Body of pancreas (tissue), 4 donors: ENCODE measurements around the gene MDM1. TPM values are rescaled to one million over a fixed set of nuclear protein-coding genes. Genes with fewer than 3 reads are reported as not detected.

ENCODE experiments used
- ATAC-seq: fragments of 150-250 bp; one replicate; pipeline ENCODE4 v1.9.1; 2016
- DNase-seq, 4 donors: peaks; one replicate each; pipeline ENCODE4 v3.0.0-alpha.2; 2019
- H3K27ac ChIP-seq, 4 donors: fragments of 200-600 bp; sonication (generic); 1 replicate in 3 of 4; 2 replicates in 1 of 4; pipeline versions ENCODE4 v1.5.1 to v1.6.1; 2016 to 2019; ENCODE audit warnings: mild to moderate bottlenecking in 1 of 4, mixed read lengths in 1 of 4, moderate library complexity in 1 of 4
- H3K27me3 ChIP-seq, 2 donors: fragments of 200-600 bp; sonication (generic); one replicate each; pipeline ENCODE4 v1.6.0; 2016; ENCODE audit warnings: mild to moderate bottlenecking in 1 of 2
- H3K36me3 ChIP-seq, 2 donors: fragments of 200-600 bp; sonication (generic); replicated peaks in 1 of 2; 2 replicates each; pipeline ENCODE4 v1.5.1; 2016; ENCODE audit warnings: low read depth in 2 of 2; ENCODE audit not compliant: insufficient read depth in 1 of 2
- H3K4me1 ChIP-seq: fragments of 200-600 bp; sonication (generic); one replicate; pipeline ENCODE4 v1.6.0; 2016
- H3K4me3 ChIP-seq, 2 donors: fragments of 200-600 bp; sonication (generic); 1 replicate in 1 of 2; 2 replicates in 1 of 2; pipeline ENCODE4 v1.5.1; 2016 to 2019
- H3K9me3 ChIP-seq, 3 donors: fragments of 200-600 bp; sonication (generic); 1 replicate in 2 of 3; 2 replicates in 1 of 3; pipeline ENCODE4 v1.5.1; 2016
- POLR2A ChIP-seq, 3 donors: fragments of 450-650 bp; IDR thresholded peaks; one replicate each; pipeline ENCODE4 v1.6.1; 2016; ENCODE audit warnings: antibody characterized with exemption in 3 of 3, mild to moderate bottlenecking in 2 of 3
- WGBS, 2 donors: methylation state at CpG; one replicate each; pipeline ENCODE4 v1.1.5; 2017; 5-methylcytosine and 5-hydroxymethylcytosine counted together
- intact Hi-C: fragments of 100-400 bp; cut with DNase I; formaldehyde crosslinking; loops from one replicate; pipeline ENCODE4 v1.15.1; 2023
- total RNA-seq, 2 donors: library from RNA; depleted of rRNA; stranded (reverse); fragments of >200 nt; gene quantifications; one replicate each; pipeline ENCODE4 v1.1.0, GENCODE V29; 2016
- TF ChIP-seq, protein P1 (sequence below), 7 experiments: fragments of 450-650 bp in 4 of 7; fragments of 200-600 bp in 3 of 7; sonication (generic) in 3 of 7; IDR thresholded peaks; one replicate each; pipeline ENCODE4 v1.5.1; 2016 to 2019; ENCODE audit warnings: antibody characterized with exemption in 7 of 7

Gene MDM1
- total RNA-seq, 2 donors from 2014 or later: 6.0 to 10.9 TPM

DNA sequence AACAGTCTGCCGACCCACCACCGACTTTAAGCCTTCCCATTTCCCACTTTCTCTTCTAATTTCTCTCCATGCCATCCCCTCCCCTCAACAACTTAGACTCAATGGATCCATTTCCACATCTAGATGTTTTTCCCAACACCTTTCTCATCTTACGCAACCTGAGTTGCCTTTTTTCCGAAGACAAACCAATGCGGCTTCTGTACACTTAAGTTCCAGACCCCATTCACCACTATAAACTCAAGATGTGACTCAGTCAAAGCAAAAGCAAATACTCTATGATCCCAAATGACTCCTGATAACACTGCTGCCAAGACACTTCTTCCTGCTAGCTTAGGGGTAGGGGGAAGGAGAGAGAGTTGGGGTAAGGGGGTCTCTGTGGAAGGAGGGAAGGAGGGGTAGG lies 80.1 kb downstream of the MDM1 start:
- Histone ChIP-seq H3K36me3 (no peaks in the 10 kb centered on the region), H3K4me1 (no peaks in the 10 kb centered on the region), H3K27me3 (no peaks in the 10 kb centered on the region), H3K4me3 (no peak overlapping the region), H3K27ac (no peak overlapping the region), H3K9me3 (no peaks in the 10 kb centered on the region)
- ATAC-seq: no peak
- DNase-seq: no peak
- 92% methylated on average over 5 of the region's 5 CpGs for WGBS, 2 donors
- intact Hi-C loops: no loop called here
- TF ChIP-seq POLR2A (IDR thresholded peaks at IDR 0.05): no peak
- TF ChIP-seq, protein P1, sequence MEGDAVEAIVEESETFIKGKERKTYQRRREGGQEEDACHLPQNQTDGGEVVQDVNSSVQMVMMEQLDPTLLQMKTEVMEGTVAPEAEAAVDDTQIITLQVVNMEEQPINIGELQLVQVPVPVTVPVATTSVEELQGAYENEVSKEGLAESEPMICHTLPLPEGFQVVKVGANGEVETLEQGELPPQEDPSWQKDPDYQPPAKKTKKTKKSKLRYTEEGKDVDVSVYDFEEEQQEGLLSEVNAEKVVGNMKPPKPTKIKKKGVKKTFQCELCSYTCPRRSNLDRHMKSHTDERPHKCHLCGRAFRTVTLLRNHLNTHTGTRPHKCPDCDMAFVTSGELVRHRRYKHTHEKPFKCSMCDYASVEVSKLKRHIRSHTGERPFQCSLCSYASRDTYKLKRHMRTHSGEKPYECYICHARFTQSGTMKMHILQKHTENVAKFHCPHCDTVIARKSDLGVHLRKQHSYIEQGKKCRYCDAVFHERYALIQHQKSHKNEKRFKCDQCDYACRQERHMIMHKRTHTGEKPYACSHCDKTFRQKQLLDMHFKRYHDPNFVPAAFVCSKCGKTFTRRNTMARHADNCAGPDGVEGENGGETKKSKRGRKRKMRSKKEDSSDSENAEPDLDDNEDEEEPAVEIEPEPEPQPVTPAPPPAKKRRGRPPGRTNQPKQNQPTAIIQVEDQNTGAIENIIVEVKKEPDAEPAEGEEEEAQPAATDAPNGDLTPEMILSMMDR (IDR thresholded peaks at IDR 0.05): no peak

DNA sequence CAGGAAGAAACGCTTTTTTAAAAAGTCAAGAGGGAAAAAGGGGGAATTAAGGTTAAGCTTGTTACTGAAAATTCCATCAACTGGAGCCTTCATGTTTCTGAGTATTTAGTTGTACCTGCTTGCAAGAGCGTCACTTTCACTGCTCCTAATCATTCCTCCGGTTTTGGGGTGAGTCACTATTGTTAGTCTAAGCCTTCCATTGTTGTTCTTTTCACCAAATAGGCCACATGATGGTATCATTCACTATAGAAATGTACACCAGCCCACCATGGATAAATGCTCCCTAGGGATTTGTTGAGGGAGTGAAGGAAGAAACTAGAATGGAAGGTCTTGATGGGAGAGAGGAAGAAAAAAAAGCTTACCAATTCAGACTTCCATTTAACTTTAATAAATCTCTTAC lies 81.7 kb downstream of the MDM1 start:
- Histone ChIP-seq H3K27me3 (no peaks in the 10 kb centered on the region), H3K9me3 (no peaks in the 10 kb centered on the region), H3K4me1 (peaks cover 2% of the 10 kb centered on the region), H3K27ac (no peak overlapping the region), H3K4me3 (no peak overlapping the region), H3K36me3 (no peaks in the 10 kb centered on the region)
- ATAC-seq (no peak), DNase-seq (no peak)
- TF ChIP-seq, protein P1 (IDR thresholded peaks at IDR 0.05): no peak
- TF ChIP-seq POLR2A (IDR thresholded peaks at IDR 0.05): no peak
- intact Hi-C loops: no loop called here
- 64 to 77% methylated on average over 3 of the region's 3 CpGs for WGBS, 2 donors

DNA sequence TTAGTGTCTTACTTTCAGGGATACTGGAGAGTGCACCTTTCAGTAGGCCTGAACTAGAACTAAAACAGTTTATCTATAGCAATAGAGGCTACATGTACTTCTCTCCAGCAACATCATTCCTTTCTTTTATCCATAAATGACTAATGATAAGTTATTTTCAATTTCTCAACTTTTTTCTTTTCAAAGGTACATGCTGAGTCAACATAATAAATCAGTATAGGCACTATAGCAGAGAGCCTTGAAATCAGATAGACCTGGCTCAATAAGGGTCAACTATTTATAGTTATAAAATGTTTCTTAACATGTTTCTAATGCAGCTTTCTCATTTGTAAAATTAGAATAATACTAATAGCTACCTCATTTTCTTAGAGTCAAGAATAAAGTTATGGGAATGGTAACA lies 84.4 kb downstream of the MDM1 start:
- no peaks in the 10 kb centered on the region for H3K36me3 ChIP-seq
- no peak for DNase-seq
- H3K9me3 ChIP-seq: no peaks in the 10 kb centered on the region
- no peak overlapping the region for H3K27ac ChIP-seq
- TF ChIP-seq, protein P1 (IDR thresholded peaks at IDR 0.05): no peak
- no peak for TF ChIP-seq POLR2A (IDR thresholded peaks at IDR 0.05)
- no peak overlapping the region for H3K4me3 ChIP-seq
- H3K4me1 ChIP-seq: peaks cover 6% of the 10 kb centered on the region
- ATAC-seq: no peak
- H3K27me3 ChIP-seq: no peaks in the 10 kb centered on the region
- intact Hi-C loops: no loop called here

DNA sequence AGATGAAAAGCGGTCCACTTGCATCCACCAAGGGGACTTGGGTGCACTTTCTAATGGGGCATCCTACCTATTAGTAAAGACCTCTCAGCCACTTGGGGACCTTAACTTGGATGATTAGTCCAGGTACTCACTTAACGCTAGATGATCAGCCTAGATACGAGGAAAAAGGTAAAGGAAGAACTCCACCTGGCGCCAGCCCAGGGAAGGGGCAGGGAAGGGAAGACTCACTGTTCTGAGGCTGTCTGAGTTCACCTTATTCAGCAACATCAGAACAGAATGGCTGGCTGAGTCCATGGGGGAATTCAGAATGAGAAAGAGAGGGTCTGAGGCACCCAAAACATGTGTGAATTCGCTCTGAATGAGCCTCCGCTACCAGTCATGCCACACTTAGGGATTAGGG lies 85.8 kb downstream of the MDM1 start:
- DNase-seq: no peak
- TF ChIP-seq POLR2A (IDR thresholded peaks at IDR 0.05): no peak
- TF ChIP-seq, protein P1 (IDR thresholded peaks at IDR 0.05): no peak
- intact Hi-C loops: no loop called here
- H3K27ac ChIP-seq: no peak overlapping the region
- peaks cover 6% of the 10 kb centered on the region for H3K4me1 ChIP-seq
- no peaks in the 10 kb centered on the region for H3K9me3 ChIP-seq
- no peak overlapping the region for H3K4me3 ChIP-seq
- no peaks in the 10 kb centered on the region for H3K27me3 ChIP-seq
- ATAC-seq: no peak
- 88 to 94% methylated on average over 6 of the region's 6 CpGs for WGBS, 2 donors
- no peaks in the 10 kb centered on the region for H3K36me3 ChIP-seq

DNA sequence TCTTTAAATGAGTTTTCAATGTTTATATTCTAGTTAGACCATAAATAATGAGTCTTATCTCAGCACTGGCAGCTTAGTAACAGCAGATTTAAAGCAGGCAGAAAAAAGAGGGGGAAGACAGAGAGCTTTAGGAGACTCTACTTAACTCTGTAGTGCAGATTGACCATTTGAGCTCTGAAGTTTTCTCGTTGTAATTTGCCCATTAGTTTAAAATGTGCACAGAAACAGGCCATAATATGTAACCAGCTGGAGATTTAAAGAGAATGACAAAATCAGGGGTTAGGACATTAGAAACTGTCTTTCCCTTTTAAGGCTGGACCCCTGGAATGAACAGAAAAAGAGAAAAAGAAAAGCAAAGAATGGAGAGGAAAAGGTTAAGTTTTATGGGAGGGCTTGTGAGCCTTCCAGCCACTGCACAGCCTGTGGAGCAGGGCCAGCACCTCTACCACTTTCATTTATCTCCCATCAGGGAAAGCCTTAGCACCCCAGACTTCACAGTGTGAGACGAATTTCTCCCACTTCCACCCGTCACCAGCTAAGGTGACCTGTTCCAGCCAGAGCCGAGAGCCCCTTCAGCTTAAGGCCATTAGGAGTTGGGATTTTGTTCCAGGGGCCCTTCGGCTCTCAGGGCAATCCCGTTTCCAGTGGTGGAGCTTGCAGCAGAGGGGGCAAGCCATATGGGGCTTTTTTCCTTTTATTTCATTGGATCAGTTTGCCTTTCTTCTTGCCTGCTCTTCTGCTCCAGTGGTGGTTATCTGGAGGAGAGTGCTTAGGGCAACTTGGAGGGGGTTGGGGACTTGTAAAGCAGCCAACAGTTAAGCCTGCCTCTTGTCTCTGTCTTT lies 86.8 kb downstream of the MDM1 start:
- no peak for ATAC-seq
- Histone ChIP-seq H3K36me3 (no peaks in the 10 kb centered on the region), H3K27ac (no peak overlapping the region), H3K4me3 (no peak overlapping the region), H3K27me3 (no peaks in the 10 kb centered on the region), H3K4me1 (peaks cover 6% of the 10 kb centered on the region), H3K9me3 (no peaks in the 10 kb centered on the region)
- intact Hi-C loops: no loop called here
- no peak for DNase-seq
- TF ChIP-seq, protein P1 (IDR thresholded peaks at IDR 0.05): no peak
- no peak for TF ChIP-seq POLR2A (IDR thresholded peaks at IDR 0.05)
- WGBS, 2 donors: 33 to 38% methylated on average over 6 of the region's 6 CpGs
